ENCODE data around the gene CDH4. TPM values are rescaled to one million over a fixed set of nuclear protein-coding genes. Genes with fewer than 3 reads are reported as not detected.

CDH4 gene
- total RNA-seq, 1 donor from 2014 or later: 39.7 TPM

- no peak for DNase-seq (ENCODE audit: low read depth)
- H3K36me3 ChIP-seq (ENCODE audit: control insufficient read depth, insufficient read depth, low read length): no peaks in the 10 kb centered on the region
- H3K4me3 ChIP-seq (ENCODE audit: low read depth, low read length): no peak overlapping the region
- no peak for TF ChIP-seq CTCF (IDR thresholded peaks at IDR 0.05; ENCODE audit: insufficient read depth, low read length, poor library complexity, severe bottlenecking)
- peaks cover 2% of the 10 kb centered on the region for H3K27me3 ChIP-seq (ENCODE audit: control insufficient read depth, insufficient read depth, low read length)
These were observed 613.3 kb downstream of the CDH4 start for GRCh38 chr20:61865353-61865752.

- no peak for TF ChIP-seq CTCF (IDR thresholded peaks at IDR 0.05; ENCODE audit: insufficient read depth, low read length, poor library complexity, severe bottlenecking)
- Histone ChIP-seq H3K36me3 (ENCODE audit: control insufficient read depth, insufficient read depth, low read length) (no peaks in the 10 kb centered on the region), H3K4me3 (ENCODE audit: low read depth, low read length) (no peak overlapping the region), H3K27me3 (ENCODE audit: control insufficient read depth, insufficient read depth, low read length) (peaks cover 2% of the 10 kb centered on the region)
- no peak for DNase-seq (ENCODE audit: low read depth)
These were observed 614.1 kb downstream of the CDH4 start for GRCh38 chr20:61866165-61866564.

- Histone ChIP-seq H3K4me3 (ENCODE audit: low read depth, low read length) (no peak overlapping the region), H3K27me3 (ENCODE audit: control insufficient read depth, insufficient read depth, low read length) (peaks cover 2% of the 10 kb centered on the region), H3K36me3 (ENCODE audit: control insufficient read depth, insufficient read depth, low read length) (no peaks in the 10 kb centered on the region)
- TF ChIP-seq CTCF (IDR thresholded peaks at IDR 0.05; ENCODE audit: insufficient read depth, low read length, poor library complexity, severe bottlenecking): no peak
- no peak for DNase-seq (ENCODE audit: low read depth)
These were observed 615.9 kb downstream of the CDH4 start for GRCh38 chr20:61868006-61868405.

GRCh38 chr20:61868466-61869090, 616.5 kb downstream of the CDH4 start:
- Histone ChIP-seq H3K4me3 (ENCODE audit: low read depth, low read length) (no peak overlapping the region), H3K36me3 (ENCODE audit: control insufficient read depth, insufficient read depth, low read length) (no peaks in the 10 kb centered on the region), H3K27me3 (ENCODE audit: control insufficient read depth, insufficient read depth, low read length) (peaks cover 2% of the 10 kb centered on the region)
- no peak for TF ChIP-seq CTCF (IDR thresholded peaks at IDR 0.05; ENCODE audit: insufficient read depth, low read length, poor library complexity, severe bottlenecking)
- DNase-seq (ENCODE audit: low read depth): no peak

- H3K36me3 ChIP-seq (ENCODE audit: control insufficient read depth, insufficient read depth, low read length): no peaks in the 10 kb centered on the region
These were observed 617.9 kb downstream of the CDH4 start for GRCh38 chr20:61869750-61870507.

More at GRCh38 chr20:61869750-61870507, 617.9 kb downstream of the CDH4 start:
- peaks cover 2% of the 10 kb centered on the region for H3K27me3 ChIP-seq (ENCODE audit: control insufficient read depth, insufficient read depth, low read length)
- H3K4me3 ChIP-seq (ENCODE audit: low read depth, low read length): no peak overlapping the region
- no peak for TF ChIP-seq CTCF (IDR thresholded peaks at IDR 0.05; ENCODE audit: insufficient read depth, low read length, poor library complexity, severe bottlenecking)
- no peak for DNase-seq (ENCODE audit: low read depth)
